ENCODE data around the gene CCDC122. TPM values are rescaled to one million over a fixed set of nuclear protein-coding genes. Genes with fewer than 3 reads are reported as not detected.

CCDC122 gene
- total RNA-seq, 3 donors from 2014 or later, result 5.9 to 50.9 (median 13.9) TPM

DNA sequence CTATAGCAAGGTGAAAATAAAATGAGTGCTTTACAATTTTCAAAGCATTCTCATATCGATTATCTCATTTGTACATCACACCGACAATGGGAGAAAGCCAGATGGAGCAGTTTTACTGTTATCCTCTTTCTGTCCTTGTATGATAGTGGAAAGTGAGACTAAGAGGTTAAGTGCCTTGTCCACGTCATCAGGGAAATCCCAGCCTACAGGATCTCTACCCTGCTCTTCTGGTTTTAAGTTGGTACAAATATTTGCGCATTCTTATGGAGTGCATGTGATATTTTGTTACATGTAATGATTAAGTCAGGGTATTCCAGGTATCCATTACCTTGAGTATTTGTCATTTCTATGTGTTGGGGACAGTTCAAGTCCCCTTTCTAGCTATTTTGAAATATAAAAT, 80.3 kb downstream of the CCDC122 start:
- no peak for TF ChIP-seq POLR2A (IDR thresholded peaks at IDR 0.05)
- TF ChIP-seq, protein P1, sequence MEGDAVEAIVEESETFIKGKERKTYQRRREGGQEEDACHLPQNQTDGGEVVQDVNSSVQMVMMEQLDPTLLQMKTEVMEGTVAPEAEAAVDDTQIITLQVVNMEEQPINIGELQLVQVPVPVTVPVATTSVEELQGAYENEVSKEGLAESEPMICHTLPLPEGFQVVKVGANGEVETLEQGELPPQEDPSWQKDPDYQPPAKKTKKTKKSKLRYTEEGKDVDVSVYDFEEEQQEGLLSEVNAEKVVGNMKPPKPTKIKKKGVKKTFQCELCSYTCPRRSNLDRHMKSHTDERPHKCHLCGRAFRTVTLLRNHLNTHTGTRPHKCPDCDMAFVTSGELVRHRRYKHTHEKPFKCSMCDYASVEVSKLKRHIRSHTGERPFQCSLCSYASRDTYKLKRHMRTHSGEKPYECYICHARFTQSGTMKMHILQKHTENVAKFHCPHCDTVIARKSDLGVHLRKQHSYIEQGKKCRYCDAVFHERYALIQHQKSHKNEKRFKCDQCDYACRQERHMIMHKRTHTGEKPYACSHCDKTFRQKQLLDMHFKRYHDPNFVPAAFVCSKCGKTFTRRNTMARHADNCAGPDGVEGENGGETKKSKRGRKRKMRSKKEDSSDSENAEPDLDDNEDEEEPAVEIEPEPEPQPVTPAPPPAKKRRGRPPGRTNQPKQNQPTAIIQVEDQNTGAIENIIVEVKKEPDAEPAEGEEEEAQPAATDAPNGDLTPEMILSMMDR (IDR thresholded peaks at IDR 0.05), result no peak
- no peak for TF ChIP-seq POLR2AphosphoS5 (IDR thresholded peaks at IDR 0.05)

DNA sequence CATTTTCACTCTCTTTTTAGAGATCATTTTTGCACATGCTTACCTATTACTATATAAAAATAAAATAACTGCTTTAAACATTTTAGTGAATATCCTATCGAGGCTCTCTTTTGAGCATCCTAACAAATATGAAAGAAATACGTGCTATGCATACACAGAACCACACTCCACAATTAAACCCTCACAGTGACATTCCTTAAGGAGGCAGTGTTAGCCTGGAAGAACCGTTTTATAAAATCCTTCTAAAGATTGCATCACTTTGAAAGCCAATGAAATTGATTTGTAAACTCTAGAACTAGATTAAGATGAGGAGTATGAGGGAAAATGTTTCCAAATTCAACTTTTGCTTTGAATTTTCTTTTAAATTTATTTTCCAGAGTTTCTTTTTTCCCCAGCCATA, 81.7 kb downstream of the CCDC122 start:
- intact Hi-C loops (cut with DNase I; ENCODE audit: low total_unique reads), result no loop called here
- H3K9me3 ChIP-seq, result no peaks in the 10 kb centered on the region
- TF ChIP-seq POLR2A (IDR thresholded peaks at IDR 0.05), result no peak
- no peak for TF ChIP-seq POLR2AphosphoS5 (IDR thresholded peaks at IDR 0.05)
- TF ChIP-seq, protein P1 (IDR thresholded peaks at IDR 0.05), result no peak
- H3K36me3 ChIP-seq, result no peaks in the 10 kb centered on the region
- H3K27ac ChIP-seq, result no peak overlapping the region
- H3K4me3 ChIP-seq, result no peak overlapping the region
- no peaks in the 10 kb centered on the region for H3K27me3 ChIP-seq
- DNase-seq (ENCODE audit: low spot score in 2 of 2), result no peak
- no peaks in the 10 kb centered on the region for H3K4me1 ChIP-seq

More for the DNA sequence above, 80.3 kb downstream of the CCDC122 start:
- Histone ChIP-seq H3K36me3 (no peaks in the 10 kb centered on the region), H3K4me3 (no peak overlapping the region), H3K27ac (no peak overlapping the region), H3K27me3 (no peaks in the 10 kb centered on the region), H3K9me3 (no peaks in the 10 kb centered on the region), H3K4me1 (no peaks in the 10 kb centered on the region)
- no peak for DNase-seq (ENCODE audit: low spot score in 2 of 2)
- intact Hi-C loops (cut with DNase I; ENCODE audit: low total_unique reads), result no loop called here

DNA sequence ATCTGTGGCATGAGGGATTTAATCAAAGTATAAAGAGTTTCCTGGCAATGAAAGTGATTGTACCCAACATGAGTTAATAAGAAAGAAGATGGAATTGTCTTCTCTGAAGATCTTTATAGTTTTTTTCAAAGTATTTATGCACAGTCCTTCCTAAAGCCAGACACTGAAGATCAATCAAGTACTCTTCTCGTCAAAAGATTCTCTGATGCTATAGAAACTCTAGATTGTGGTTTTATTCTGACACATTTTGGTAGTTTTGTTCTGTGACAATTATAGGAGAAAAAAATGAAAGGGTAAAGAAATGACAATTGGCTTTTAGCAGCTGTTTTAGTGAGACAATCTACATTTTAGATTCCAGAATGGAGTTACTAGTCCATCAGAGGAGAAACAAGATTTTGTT, 82.4 kb downstream of the CCDC122 start:
- Histone ChIP-seq H3K4me1 (no peaks in the 10 kb centered on the region), H3K4me3 (no peak overlapping the region), H3K36me3 (no peaks in the 10 kb centered on the region), H3K27me3 (no peaks in the 10 kb centered on the region), H3K27ac (no peak overlapping the region), H3K9me3 (no peaks in the 10 kb centered on the region)
- no peak for DNase-seq (ENCODE audit: low spot score in 2 of 2)
- intact Hi-C loops (cut with DNase I; ENCODE audit: low total_unique reads), result no loop called here
- TF ChIP-seq POLR2A (IDR thresholded peaks at IDR 0.05) (no peak), POLR2AphosphoS5 (IDR thresholded peaks at IDR 0.05) (no peak)
- TF ChIP-seq, protein P1 (IDR thresholded peaks at IDR 0.05), result no peak

DNA sequence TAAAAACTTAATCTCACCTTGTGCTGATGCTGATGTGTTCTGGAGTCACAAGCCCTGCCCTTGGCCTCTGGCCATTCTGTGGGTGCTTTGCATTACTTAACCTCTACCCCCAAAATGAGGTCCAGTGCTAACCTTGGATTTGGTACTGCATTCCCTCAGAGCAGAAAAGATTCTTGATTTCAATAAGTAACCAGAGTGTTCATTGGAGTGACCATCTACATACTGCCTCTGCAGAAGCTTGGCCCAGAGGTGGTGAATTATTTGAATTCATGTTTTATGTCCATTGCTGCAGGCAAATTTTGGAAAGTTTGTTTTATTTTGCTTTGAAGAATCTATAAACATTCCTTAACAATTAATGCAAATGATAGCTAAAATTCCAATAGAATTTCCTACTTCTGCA, 85.1 kb downstream of the CCDC122 start:
- Histone ChIP-seq H3K4me3 (no peak overlapping the region), H3K4me1 (no peaks in the 10 kb centered on the region), H3K36me3 (no peaks in the 10 kb centered on the region), H3K27me3 (no peaks in the 10 kb centered on the region), H3K27ac (no peak overlapping the region), H3K9me3 (no peaks in the 10 kb centered on the region)
- TF ChIP-seq POLR2AphosphoS5 (IDR thresholded peaks at IDR 0.05) (no peak), POLR2A (IDR thresholded peaks at IDR 0.05) (no peak)
- TF ChIP-seq, protein P1 (IDR thresholded peaks at IDR 0.05), result no peak
- DNase-seq (ENCODE audit: low spot score in 2 of 2), result no peak
- intact Hi-C loops (cut with DNase I; ENCODE audit: low total_unique reads), result no loop called here

DNA sequence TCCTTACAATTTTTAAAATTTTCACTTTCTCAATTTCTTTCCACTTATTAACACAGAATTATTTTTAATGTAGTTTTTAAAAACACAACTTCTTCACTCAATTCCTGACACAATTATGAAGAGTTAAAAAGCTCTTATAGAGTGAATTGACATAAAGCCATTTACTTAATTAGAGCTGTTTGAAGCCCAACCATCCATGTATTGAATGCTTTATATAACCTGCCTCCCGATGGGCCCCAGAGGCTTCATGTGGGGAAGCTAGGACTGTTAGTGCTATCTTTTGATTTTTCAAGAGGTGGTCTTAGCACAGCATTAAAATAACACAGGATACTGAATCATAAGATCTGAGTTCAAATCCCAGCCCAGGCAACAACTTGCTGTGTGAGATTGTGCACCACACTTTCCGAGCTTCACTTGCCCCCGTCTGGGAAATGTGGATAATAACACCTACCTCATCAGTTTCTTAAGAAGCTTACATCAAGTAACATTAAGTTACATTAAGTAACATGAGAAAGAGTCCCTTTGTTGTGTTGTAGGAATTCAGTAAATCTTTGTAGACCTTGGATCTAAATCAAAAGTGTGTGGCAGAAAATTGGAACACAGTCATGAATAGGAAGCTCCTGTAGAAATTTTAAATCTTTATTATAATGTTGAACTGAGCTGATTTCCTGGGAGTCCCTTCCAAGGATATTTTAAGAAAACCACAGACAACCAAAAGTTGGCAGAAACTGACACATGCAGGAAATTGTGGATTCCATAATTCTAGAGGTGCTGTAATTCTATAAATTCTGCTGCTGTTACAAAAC, 87.3 kb downstream of the CCDC122 start:
- no peaks in the 10 kb centered on the region for H3K4me1 ChIP-seq
- no peak overlapping the region for H3K27ac ChIP-seq
- H3K36me3 ChIP-seq, result no peaks in the 10 kb centered on the region
- no peak for DNase-seq (ENCODE audit: low spot score in 2 of 2)
- TF ChIP-seq, protein P1 (IDR thresholded peaks at IDR 0.05), result no peak
- TF ChIP-seq POLR2AphosphoS5 (IDR thresholded peaks at IDR 0.05) (no peak), POLR2A (IDR thresholded peaks at IDR 0.05) (no peak)
- intact Hi-C loops (cut with DNase I; ENCODE audit: low total_unique reads), result no loop called here
- no peaks in the 10 kb centered on the region for H3K27me3 ChIP-seq
- no peaks in the 10 kb centered on the region for H3K9me3 ChIP-seq
- H3K4me3 ChIP-seq, result no peak overlapping the region
